ENCODE data around the gene PRSS8. TPM values are rescaled to one million over a fixed set of nuclear protein-coding genes. Genes with fewer than 3 reads are reported as not detected.

Gene PRSS8
- total and polyA plus RNA-seq, 2 donors from 2014 or later = 64.6 to 187 TPM

GRCh38 chr16:31134625-31135534 lies 647 bp downstream of the PRSS8 start:
- intact Hi-C loops (cut with DNase I) = no loop called here
- Histone ChIP-seq H3K27me3 (ENCODE audit: control insufficient read depth, insufficient read depth, low read length) (no peaks in the 10 kb centered on the region), H3K4me3 (ENCODE audit: low read length in 3 of 3) (peak overlapping the region; percentile 42 to 91 (median 87)), H3K27ac (ENCODE audit: low read depth in 2 of 2, low read length in 2 of 2) (peak overlapping the region; percentile 90 to 94), H3K9ac (ENCODE audit: low read length in 3 of 3) (peak overlapping the region; percentile 4 to 97 (median 20)), H3K36me3 (ENCODE audit: control insufficient read depth in 2 of 3, insufficient read depth in 3 of 3, low read length in 3 of 3) (peaks cover 0 to 24% (median 3%) of the 10 kb centered on the region in 3 donors), H3K4me1 (ENCODE audit: control insufficient read depth in 2 of 3, insufficient read depth in 2 of 3, low read depth in 1 of 3, low read length in 3 of 3) (peaks cover 0 to 39% (median 21%) of the 10 kb centered on the region in 3 donors), H3K9me3 (ENCODE audit: control insufficient read depth in 2 of 3, insufficient read depth in 1 of 3, low read length in 3 of 3) (no peaks in the 10 kb centered on the region)
- FAIRE-seq (no peak), DNase-seq (peak in 4 of 5 donors; percentile 72 to 83 (median 82))
- TF ChIP-seq, protein P1, sequence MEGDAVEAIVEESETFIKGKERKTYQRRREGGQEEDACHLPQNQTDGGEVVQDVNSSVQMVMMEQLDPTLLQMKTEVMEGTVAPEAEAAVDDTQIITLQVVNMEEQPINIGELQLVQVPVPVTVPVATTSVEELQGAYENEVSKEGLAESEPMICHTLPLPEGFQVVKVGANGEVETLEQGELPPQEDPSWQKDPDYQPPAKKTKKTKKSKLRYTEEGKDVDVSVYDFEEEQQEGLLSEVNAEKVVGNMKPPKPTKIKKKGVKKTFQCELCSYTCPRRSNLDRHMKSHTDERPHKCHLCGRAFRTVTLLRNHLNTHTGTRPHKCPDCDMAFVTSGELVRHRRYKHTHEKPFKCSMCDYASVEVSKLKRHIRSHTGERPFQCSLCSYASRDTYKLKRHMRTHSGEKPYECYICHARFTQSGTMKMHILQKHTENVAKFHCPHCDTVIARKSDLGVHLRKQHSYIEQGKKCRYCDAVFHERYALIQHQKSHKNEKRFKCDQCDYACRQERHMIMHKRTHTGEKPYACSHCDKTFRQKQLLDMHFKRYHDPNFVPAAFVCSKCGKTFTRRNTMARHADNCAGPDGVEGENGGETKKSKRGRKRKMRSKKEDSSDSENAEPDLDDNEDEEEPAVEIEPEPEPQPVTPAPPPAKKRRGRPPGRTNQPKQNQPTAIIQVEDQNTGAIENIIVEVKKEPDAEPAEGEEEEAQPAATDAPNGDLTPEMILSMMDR (IDR thresholded peaks at IDR 0.05; ENCODE audit: borderline replicate concordance, extremely low read depth, insufficient read depth) = no peak

- Histone ChIP-seq H3K9ac (ENCODE audit: low read length in 3 of 3) (peak overlapping the region in 2 of 3 donors; percentile 41 to 97), H3K27me3 (ENCODE audit: control insufficient read depth, insufficient read depth, low read length) (no peaks in the 10 kb centered on the region), H3K4me1 (ENCODE audit: control insufficient read depth in 2 of 3, insufficient read depth in 2 of 3, low read depth in 1 of 3, low read length in 3 of 3) (peaks cover 0 to 43% (median 21%) of the 10 kb centered on the region in 3 donors), H3K9me3 (ENCODE audit: control insufficient read depth in 2 of 3, insufficient read depth in 1 of 3, low read length in 3 of 3) (no peaks in the 10 kb centered on the region), H3K36me3 (ENCODE audit: control insufficient read depth in 2 of 3, insufficient read depth in 3 of 3, low read length in 3 of 3) (peaks cover 2 to 24% (median 3%) of the 10 kb centered on the region in 3 donors), H3K27ac (ENCODE audit: low read depth in 2 of 2, low read length in 2 of 2) (peak overlapping the region; percentile 90 to 94), H3K4me3 (ENCODE audit: low read length in 3 of 3) (peak overlapping the region; percentile 42 to 91 (median 87))
- intact Hi-C loops (cut with DNase I) = no loop called here
- FAIRE-seq (no peak), DNase-seq (no peak)
- TF ChIP-seq, protein P1 (IDR thresholded peaks at IDR 0.05; ENCODE audit: borderline replicate concordance, extremely low read depth, insufficient read depth) = no peak
Measured at GRCh38 chr16:31134091-31134571, 1.4 kb downstream of the PRSS8 start.

GRCh38 chr16:31133046-31133501 lies 2.5 kb downstream of the PRSS8 start:
- Histone ChIP-seq H3K4me3 (ENCODE audit: low read length in 3 of 3) (peak overlapping the region in 1 of 3 donors; percentile 87), H3K36me3 (ENCODE audit: control insufficient read depth in 2 of 3, insufficient read depth in 3 of 3, low read length in 3 of 3) (peaks cover 3 to 24% (median 5%) of the 10 kb centered on the region in 3 donors), H3K27me3 (ENCODE audit: control insufficient read depth, insufficient read depth, low read length) (no peaks in the 10 kb centered on the region), H3K4me1 (ENCODE audit: control insufficient read depth in 2 of 3, insufficient read depth in 2 of 3, low read depth in 1 of 3, low read length in 3 of 3) (peaks cover 0 to 42% (median 21%) of the 10 kb centered on the region in 3 donors), H3K9me3 (ENCODE audit: control insufficient read depth in 2 of 3, insufficient read depth in 1 of 3, low read length in 3 of 3) (no peaks in the 10 kb centered on the region), H3K27ac (ENCODE audit: low read depth in 2 of 2, low read length in 2 of 2) (peak overlapping the region in 1 of 2 donors; percentile 63), H3K9ac (ENCODE audit: low read length in 3 of 3) (no peak overlapping the region)
- DNase-seq (peak in 1 of 5 donors; percentile 50), FAIRE-seq (no peak)
- TF ChIP-seq, protein P1 (IDR thresholded peaks at IDR 0.05; ENCODE audit: borderline replicate concordance, extremely low read depth, insufficient read depth) = no peak
- intact Hi-C loops (cut with DNase I) = no loop called here

Data from kidney (tissue), 14 donors.